IMR-90 (cell line): ENCODE results near the gene TEX14.

ENCODE experiments used
- CEBPB ChIP-seq: IDR thresholded peaks from 2 replicates; pipeline ENCODE4 v1.6.1; 2012; ENCODE audit warnings: low read depth, low read length, improper control_type of control experiment
- CTCF ChIP-seq: conservative IDR thresholded peaks from 2 replicates; pipeline ENCODE4 v1.5.1; 2012; ENCODE audit warnings: mild to moderate bottlenecking, low read depth, low read length, improper control_type of control experiment
- MAZ ChIP-seq: IDR thresholded peaks from 2 replicates; pipeline ENCODE4 v1.6.1; 2012; ENCODE audit warnings: low read depth, mild to moderate bottlenecking, low read length, improper control_type of control experiment, moderate library complexity, borderline replicate concordance
- MXI1 ChIP-seq: IDR thresholded peaks from 2 replicates; pipeline ENCODE4 v1.6.1; 2012; ENCODE audit warnings: low read depth, mild to moderate bottlenecking, low read length, moderate library complexity, borderline replicate concordance
- POLR2A ChIP-seq: IDR thresholded peaks from 2 replicates; pipeline ENCODE4 v1.6.1; 2012; ENCODE audit warnings: mild to moderate bottlenecking, low read depth, low read length
- RAD21 ChIP-seq: IDR thresholded peaks from 2 replicates; pipeline ENCODE4 v1.6.1; 2012; ENCODE audit warnings: low read length, improper control_type of control experiment

GRCh38 chr17:58517928-58518609 is 173.8 kb downstream of the TEX14 start:
- TF ChIP-seq MAZ = peak; percentile 7; the same call in 1 of the 2 replicates
- TF ChIP-seq POLR2A = 0 out of 2 replicates have a peak, but pooled peaks have one; percentile 42
- TF ChIP-seq MXI1 = 0 out of 2 replicates have a peak, but pooled peaks have one; percentile 5
- TF ChIP-seq CEBPB = peak; percentile 45
- TF ChIP-seq CTCF = no peak
- no peak for TF ChIP-seq RAD21
